HCT116 (cell line): ENCODE data around the gene TBC1D17. TPM values are rescaled to one million over a fixed set of nuclear protein-coding genes. Genes with fewer than 3 reads are reported as not detected.

Experiments used
- ATAC-seq: fragments of 200-7000 bp; cut with Tn5 transposase; 2 replicates; pipeline ENCODE4 v1.9.1; 2020; ENCODE audit warnings: mild to moderate bottlenecking, moderate library complexity
- BruUV-seq: library from RNA; stranded (reverse); fragments of 400-500 nt; replicated peaks from 2 replicates; lab custom pipeline; 2021; lab: Mats Ljungman, UMichigan
- CTCF ChIA-PET: fragments of 300-600 bp; sonication (Branson Sonifier 250); formaldehyde crosslinking; loops from one replicate; lab custom pipeline; 2021; ENCODE audit warnings: antibody characterized with exemption; lab: Charles Lee
- POLR2A ChIA-PET: fragments of 300-600, 350-600 bp; sonication (Branson Sonifier 250); formaldehyde crosslinking; loops from one replicate; lab custom pipeline; 2021; ENCODE audit warnings: antibody characterized with exemption; lab: Charles Lee
- RAD21 ChIA-PET, 2 experiments: fragments of 300-600 bp; sonication (Branson Sonifier 250); formaldehyde crosslinking; loops; one replicate each; lab custom pipeline; 2023; ENCODE audit warnings: low total read pairs in 2 of 2; ENCODE audit not compliant: uncharacterized antibody in 2 of 2, unreplicated experiment in 2 of 2, low non-redundant PET in 1 of 2; lab: Charles Lee
- DNase-seq: peaks from one replicate; pipeline ENCODE4 v3.0.0-alpha.2; 2010; ENCODE audit warnings: low read depth, low spot score
- H2AFZ ChIP-seq: fragments of 200-600 bp; shearing (Covaris generic), sonication (generic); 2 replicates; pipeline ENCODE4 v1.6.1; 2017; ENCODE audit warnings: low read depth, mixed run types, mixed read lengths, antibody characterized with exemption, low read length; ENCODE audit not compliant: poor library complexity, severe bottlenecking
- H3K27ac ChIP-seq: 2 replicates; pipeline ENCODE4 v1.5.1; 2012; ENCODE audit warnings: low read depth, low read length
- H3K27me3 ChIP-seq: fragments of 200-600 bp; sonication (generic); 2 replicates; pipeline ENCODE4 v1.6.1; 2016; ENCODE audit warnings: mixed run types, low read length, mixed read lengths; ENCODE audit not compliant: insufficient read depth
- H3K36me3 ChIP-seq, 2 experiments: fragments of 200-500 bp in 1 of 2; fragments of 200-600 bp in 1 of 2; sonication (Bioruptor generic) in 1 of 2; sonication (generic) in 1 of 2; 2 replicates each; pipeline versions ENCODE4 v1.5.1 to v1.6.1; 2014 to 2016; ENCODE audit warnings: low read length in 2 of 2, inconsistent platforms in 1 of 2, mixed read lengths in 1 of 2, mixed run types in 1 of 2; ENCODE audit not compliant: insufficient read depth in 2 of 2, control insufficient read depth in 1 of 2
- H3K4me1 ChIP-seq, 2 experiments: fragments of 200-600 bp in 1 of 2; sonication (generic) in 1 of 2; 2 replicates each; pipeline versions ENCODE4 v1.5.1 to v1.6.1; 2012 to 2017; ENCODE audit warnings: low read length in 2 of 2, inconsistent platforms in 1 of 2, mild to moderate bottlenecking in 1 of 2, mixed read lengths in 1 of 2, mixed run types in 1 of 2, moderate library complexity in 1 of 2; ENCODE audit not compliant: insufficient read depth in 2 of 2, control insufficient read depth in 1 of 2
- H3K4me2 ChIP-seq: fragments of 200-600 bp; sonication (generic); 2 replicates; pipeline ENCODE4 v1.6.1; 2017; ENCODE audit warnings: mixed run types, low read length, mixed read lengths
- H3K4me3 ChIP-seq, 2 experiments: fragments of 200-600 bp in 1 of 2; sonication (generic) in 1 of 2; replicated peaks in 1 of 2; 2 replicates each; pipeline ENCODE4 v1.5.1; 2011 to 2016; ENCODE audit warnings: low read length in 2 of 2, control low read depth in 1 of 2, low read depth in 1 of 2, mild to moderate bottlenecking in 1 of 2, mixed read lengths in 1 of 2, mixed run types in 1 of 2
- H3K79me2 ChIP-seq: fragments of 200-600 bp; sonication (generic); 2 replicates; pipeline ENCODE4 v1.6.1; 2017; ENCODE audit warnings: mild to moderate bottlenecking, mixed run types, low read length, moderate library complexity, mixed read lengths; ENCODE audit not compliant: insufficient read depth
- H3K9ac ChIP-seq: fragments of 200-600 bp; sonication (generic); 2 replicates; pipeline ENCODE4 v1.6.1; 2016; ENCODE audit warnings: low read length, mixed read lengths
- H3K9me2 ChIP-seq: fragments of 200-600 bp; sonication (generic), shearing (Covaris generic); 2 replicates; pipeline ENCODE4 v1.6.1; 2017; ENCODE audit warnings: mixed run types, mild to moderate bottlenecking, moderate library complexity; ENCODE audit not compliant: insufficient read depth
- H3K9me3 ChIP-seq, 2 experiments: fragments of 200-500 bp in 1 of 2; fragments of 200-600 bp in 1 of 2; sonication (Bioruptor generic) in 1 of 2; sonication (generic) in 1 of 2; 2 replicates each; pipeline ENCODE4 v1.6.1; 2014 to 2017; ENCODE audit warnings: low read length in 2 of 2, mixed read lengths in 2 of 2, inconsistent platforms in 1 of 2, low read depth in 1 of 2, mild to moderate bottlenecking in 1 of 2, mixed run types in 1 of 2, moderate library complexity in 1 of 2; ENCODE audit not compliant: control insufficient read depth in 1 of 2, insufficient read depth in 1 of 2
- H4K20me1 ChIP-seq: fragments of 200-600 bp; sonication (generic), shearing (Covaris generic); 2 replicates; pipeline ENCODE4 v1.6.1; 2017; ENCODE audit warnings: mixed run types, mild to moderate bottlenecking, moderate library complexity; ENCODE audit not compliant: insufficient read depth
- CTCF ChIP-seq, 3 experiments: fragments of 200-600 bp in 1 of 3; sonication (generic) in 1 of 3; IDR thresholded peaks in 2 of 3; conservative IDR thresholded peaks in 1 of 3; 2 replicates each; pipeline ENCODE4 v1.5.1; 2012 to 2017; ENCODE audit warnings: low read depth in 2 of 3, low read length in 2 of 3, antibody characterized with exemption in 1 of 3, borderline replicate concordance in 1 of 3, control low read depth in 1 of 3, mild to moderate bottlenecking in 1 of 3, mixed read lengths in 1 of 3, mixed run types in 1 of 3, moderate library complexity in 1 of 3; ENCODE audit not compliant: insufficient read depth in 1 of 3
- EZH2phosphoT487 ChIP-seq: fragments of 200-600 bp; IDR thresholded peaks from 2 replicates; pipeline ENCODE4 v1.6.1; 2018; ENCODE audit warnings: antibody characterized with exemption, borderline replicate concordance
- FOSL1 ChIP-seq: IDR thresholded peaks from 2 replicates; pipeline ENCODE4 v1.6.1; 2012; ENCODE audit warnings: low read depth
- JUND ChIP-seq: IDR thresholded peaks from 2 replicates; pipeline ENCODE4 v1.6.1; 2012
- POLR2A ChIP-seq: IDR thresholded peaks from 2 replicates; pipeline ENCODE4 v1.7.0; 2011; ENCODE audit warnings: borderline replicate concordance; ENCODE audit not compliant: insufficient read depth, insufficient read length; ENCODE audit errors: extremely low read depth
- POLR2AphosphoS5 ChIP-seq: IDR thresholded peaks from 2 replicates; pipeline ENCODE4 v1.6.1; 2011; ENCODE audit warnings: mild to moderate bottlenecking, low read depth, low read length, moderate library complexity
- SIN3A ChIP-seq: IDR thresholded peaks from 2 replicates; pipeline ENCODE4 v1.6.1; 2012; ENCODE audit warnings: low read depth
- SP1 ChIP-seq: IDR thresholded peaks from 2 replicates; pipeline ENCODE4 v1.6.1; 2012; ENCODE audit warnings: low read depth
- TCF7L2 ChIP-seq: IDR thresholded peaks from 2 replicates; pipeline ENCODE4 v1.7.0; 2011; ENCODE audit warnings: borderline replicate concordance, inconsistent platforms; ENCODE audit not compliant: insufficient read depth, insufficient read length; ENCODE audit errors: extremely low read depth
- intact Hi-C: fragments of 100-400 bp; cut with micrococcal nuclease; formaldehyde crosslinking; loops from 2 replicates; pipeline ENCODE4 v1.10.0; 2022
- total RNA-seq: library from RNA; stranded (reverse); gene quantifications from one replicate; pipeline ENCODE4 v1.2.1, GENCODE V29; 2021; ENCODE audit not compliant: unreplicated experiment

TBC1D17 gene
- total RNA-seq, 1 experiment from 2014 or later: 32.9 TPM

DNA sequence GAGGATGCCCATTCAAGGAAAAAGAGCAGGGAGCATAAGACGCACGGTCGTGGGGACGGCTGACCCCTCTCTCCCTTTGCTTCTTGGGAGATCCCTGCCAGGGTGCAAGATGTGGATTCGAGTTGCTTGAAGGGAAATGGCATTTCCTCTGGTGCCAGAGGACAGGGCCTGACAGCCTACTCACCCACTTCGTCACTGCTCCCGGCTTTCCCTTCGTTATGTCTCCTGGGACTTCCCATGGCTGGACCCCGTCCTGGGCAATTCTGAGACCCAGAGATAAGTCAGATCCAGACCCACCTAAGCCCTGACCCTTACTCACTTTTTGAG lies 1.2 kb downstream of the TBC1D17 start (continued):
- no peak for TF ChIP-seq CTCF (IDR thresholded peaks at IDR 0.05 in 2 of 3, conservative IDR thresholded peaks at IDR 0.05 in 1 of 3; ENCODE audit: borderline replicate concordance in 1 of 3, insufficient read depth in 1 of 3, low read depth in 2 of 3, low read length in 2 of 3)
- no peak for TF ChIP-seq TCF7L2

DNA sequence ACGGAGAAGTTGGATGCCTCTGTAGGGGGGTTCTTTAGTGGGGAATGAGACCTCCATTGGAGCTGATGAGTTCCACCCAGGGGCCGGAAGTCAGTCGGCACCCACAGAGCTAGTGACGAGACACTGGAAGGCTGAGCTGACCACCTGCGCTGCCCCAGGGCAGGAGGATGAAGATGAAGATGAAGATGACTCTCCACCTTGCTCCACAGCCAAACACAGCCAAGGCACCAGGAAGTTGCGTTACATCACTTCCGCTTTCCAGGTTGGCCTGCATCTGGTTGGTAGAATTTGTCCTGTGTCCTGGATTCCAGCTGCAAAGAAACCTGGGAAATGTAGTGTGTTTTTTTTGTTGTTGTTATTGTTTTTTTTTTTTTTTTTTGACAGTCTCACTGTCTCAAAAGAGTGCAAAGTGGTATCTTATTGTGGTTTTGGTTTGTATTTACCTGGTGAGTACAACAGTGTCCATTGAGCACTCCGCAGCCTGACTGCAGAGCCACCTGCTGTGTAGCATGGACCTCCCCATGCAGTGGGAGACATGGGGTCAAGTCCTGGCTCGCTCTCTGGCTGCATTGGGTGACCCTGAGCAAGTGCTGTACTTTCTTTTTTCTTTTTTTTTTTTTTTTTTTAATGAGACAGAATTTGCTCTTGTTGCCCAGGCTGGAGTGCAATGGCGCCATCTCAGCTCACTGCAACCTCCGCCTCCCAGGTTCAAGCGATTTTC lies 1.9 kb downstream of the TBC1D17 start:
- intact Hi-C loops: no loop called here
- DNase-seq (peak; percentile 71), ATAC-seq (no peak)
- Histone ChIP-seq H3K9ac (peak overlapping the region; percentile 93), H3K27me3 (no peaks in the 10 kb centered on the region), H3K4me3 (peak overlapping the region; percentile 79 to 89), H3K27ac (peak overlapping the region; percentile 98), H3K4me1 (peaks cover 11 to 30% of the 10 kb centered on the region in 2 experiments), H3K4me2 (peak overlapping the region; percentile 99), H4K20me1 (no peaks in the 10 kb centered on the region), H3K79me2 (peaks cover 25% of the 10 kb centered on the region), H3K9me3 (peaks cover 0 to 6% of the 10 kb centered on the region in 2 experiments; a peak in 1 of 4 replicates), H2AFZ (no peak overlapping the region), H3K9me2 (no peaks in the 10 kb centered on the region), H3K36me3 (peaks cover 12 to 18% of the 10 kb centered on the region in 2 experiments)
- ChIA-PET POLR2A (no interaction called here), CTCF (no interaction called here), RAD21 (no interaction called here)
- no TSS peak for BruUV-seq
- TF ChIP-seq SP1 (no peak), CTCF (IDR thresholded peaks at IDR 0.05 in 2 of 3, conservative IDR thresholded peaks at IDR 0.05 in 1 of 3; ENCODE audit: borderline replicate concordance in 1 of 3, insufficient read depth in 1 of 3, low read depth in 2 of 3, low read length in 2 of 3) (no peak), POLR2A (no peak), TCF7L2 (no peak), FOSL1 (no peak), POLR2AphosphoS5 (no peak), JUND (no peak), EZH2phosphoT487 (no peak), SIN3A (no peak)
